Esophagus (tissue), 2 donors: ENCODE results near the gene CEP162. TPM values are rescaled to one million over a fixed set of nuclear protein-coding genes. Genes with fewer than 3 reads are reported as not detected.
"Not testable (repeated sequence)": the region's sequence is repeated elsewhere in the genome, so short reads cannot be mapped to it uniquely, and the experiment has no call there.

Experiments
- H3K27ac ChIP-seq, 2 donors: one replicate each; pipeline ENCODE4 v1.5.1; 2013; ENCODE audit warnings: low read depth in 2 of 2, mild to moderate bottlenecking in 2 of 2, inconsistent platforms in 1 of 2, low read length in 1 of 2, moderate library complexity in 1 of 2
- H3K27me3 ChIP-seq, 2 donors: one replicate each; pipeline ENCODE4 v1.6.1; 2013; ENCODE audit warnings: low read length in 2 of 2, control low read depth in 1 of 2, mild to moderate bottlenecking in 1 of 2; ENCODE audit not compliant: insufficient read depth in 2 of 2, control insufficient read depth in 1 of 2
- H3K36me3 ChIP-seq, 2 donors: one replicate each; pipeline ENCODE4 v1.6.1; 2013; ENCODE audit warnings: low read length in 1 of 2; ENCODE audit not compliant: control insufficient read depth in 2 of 2, insufficient read depth in 2 of 2
- H3K4me1 ChIP-seq, 2 donors: one replicate each; pipeline ENCODE4 v1.6.1; 2013; ENCODE audit warnings: low read length in 1 of 2; ENCODE audit not compliant: control insufficient read depth in 2 of 2, insufficient read depth in 2 of 2
- H3K4me3 ChIP-seq, 2 donors: one replicate each; pipeline ENCODE4 v1.5.1; 2013; ENCODE audit warnings: low read length in 2 of 2, mild to moderate bottlenecking in 2 of 2, low read depth in 1 of 2, moderate library complexity in 1 of 2
- H3K9me3 ChIP-seq, 2 donors: one replicate each; pipeline ENCODE4 v1.6.1; 2013; ENCODE audit warnings: mild to moderate bottlenecking in 2 of 2, low read depth in 1 of 2, low read length in 1 of 2, moderate library complexity in 1 of 2; ENCODE audit not compliant: control insufficient read depth in 2 of 2, insufficient read depth in 1 of 2
- WGBS, 2 donors: extraction: QIAGEN DNeasy Blood & Tissue Kit; methylation state at CpG; one replicate each; pipeline ENCODE4 v1.1.7; 2013; 5-methylcytosine and 5-hydroxymethylcytosine counted together
- polyA plus RNA-seq, 2 donors: library from polyadenylated mRNA; stranded (reverse); fragments of 200-250 nt; gene quantifications; one replicate each; pipeline ENCODE4 v1.2.3, GENCODE V29; 2013
- donor health status: healthy with polysubstance abuse.
- donor health status: Bipolar disorder and iron deficiency.

The CEP162 gene
- polyA plus RNA-seq, 2 donors = 2.2 to 5.0 TPM

- peaks cover 2 to 4% of the 10 kb centered on the region in 2 donors for H3K36me3 ChIP-seq
- no peak overlapping the region for H3K27ac ChIP-seq
- H3K4me1 ChIP-seq = no peaks in the 10 kb centered on the region
- H3K27me3 ChIP-seq = no peaks in the 10 kb centered on the region
- WGBS, 2 donors = 100% methylated on average over 1 of the region's 1 CpG
- no peak overlapping the region for H3K4me3 ChIP-seq
- H3K9me3 ChIP-seq = no peaks in the 10 kb centered on the region
These were observed 60.0 kb downstream of the CEP162 start for GRCh38 chr6:84167457-84167856.

- no peak overlapping the region for H3K27ac ChIP-seq
- no peak overlapping the region for H3K4me3 ChIP-seq
- H3K9me3 ChIP-seq = no peaks in the 10 kb centered on the region
- peaks cover 0 to 4% of the 10 kb centered on the region in 2 donors for H3K36me3 ChIP-seq
- no peaks in the 10 kb centered on the region for H3K27me3 ChIP-seq
- H3K4me1 ChIP-seq = no peaks in the 10 kb centered on the region
These were observed 61.0 kb downstream of the CEP162 start for GRCh38 chr6:84166395-84166794.

- H3K27me3 ChIP-seq, H3K36me3 ChIP-seq, H3K4me1 ChIP-seq, H3K4me3 ChIP-seq, H3K27ac ChIP-seq, H3K9me3 ChIP-seq: not testable (repeated sequence)
- 98 to 99% methylated on average over 3 of the region's 3 CpGs for WGBS, 2 donors
These were observed 63.1 kb downstream of the CEP162 start for GRCh38 chr6:84164328-84164727.

- no peak overlapping the region for H3K4me3 ChIP-seq
- H3K9me3 ChIP-seq = no peaks in the 10 kb centered on the region
- no peaks in the 10 kb centered on the region for H3K4me1 ChIP-seq
- no peak overlapping the region for H3K27ac ChIP-seq
- peaks cover 0 to 2% of the 10 kb centered on the region in 2 donors for H3K36me3 ChIP-seq
- WGBS, 2 donors = 52 to 58% methylated on average over 2 of the region's 2 CpGs
- no peaks in the 10 kb centered on the region for H3K27me3 ChIP-seq
These were observed 66.3 kb downstream of the CEP162 start for GRCh38 chr6:84161190-84161589.

GRCh38 chr6:84156306-84156705, 71.1 kb downstream of the CEP162 start:
- Histone ChIP-seq H3K27ac (no peak overlapping the region), H3K4me3 (no peak overlapping the region), H3K4me1 (no peaks in the 10 kb centered on the region), H3K27me3 (no peaks in the 10 kb centered on the region), H3K36me3 (peaks cover 0 to 2% of the 10 kb centered on the region in 2 donors), H3K9me3 (no peaks in the 10 kb centered on the region)
- 86 to 89% methylated on average over 4 of the region's 4 CpGs for WGBS, 2 donors

- Histone ChIP-seq H3K27ac (no peak overlapping the region), H3K36me3 (peaks cover 0 to 2% of the 10 kb centered on the region in 2 donors), H3K4me1 (no peaks in the 10 kb centered on the region), H3K4me3 (no peak overlapping the region), H3K27me3 (no peaks in the 10 kb centered on the region), H3K9me3 (no peaks in the 10 kb centered on the region)
- 77 to 92% methylated on average over 1 of the region's 1 CpG for WGBS, 2 donors
These were observed 75.8 kb downstream of the CEP162 start for GRCh38 chr6:84151669-84152068.

- H3K27ac ChIP-seq = no peak overlapping the region
- H3K27me3 ChIP-seq = no peaks in the 10 kb centered on the region
- peaks cover 0 to 2% of the 10 kb centered on the region in 2 donors for H3K36me3 ChIP-seq
- no peaks in the 10 kb centered on the region for H3K9me3 ChIP-seq
- WGBS, 2 donors = 89 to 94% methylated on average over 1 of the region's 1 CpG
- H3K4me1 ChIP-seq = no peaks in the 10 kb centered on the region
- H3K4me3 ChIP-seq = no peak overlapping the region
These were observed 76.7 kb downstream of the CEP162 start for GRCh38 chr6:84150705-84151104.

- H3K36me3 ChIP-seq = peaks cover 0 to 4% of the 10 kb centered on the region in 2 donors
- H3K27me3 ChIP-seq = no peaks in the 10 kb centered on the region
- H3K4me3 ChIP-seq = no peak overlapping the region
- WGBS, 2 donors = 55 to 61% methylated on average over 1 of the region's 1 CpG
- H3K27ac ChIP-seq = no peak overlapping the region
- H3K4me1 ChIP-seq = peaks cover 0 to 3% of the 10 kb centered on the region in 2 donors
- H3K9me3 ChIP-seq = no peaks in the 10 kb centered on the region
These were observed 85.9 kb downstream of the CEP162 start for GRCh38 chr6:84141521-84141920.

- Histone ChIP-seq H3K36me3 (peaks cover 0 to 4% of the 10 kb centered on the region in 2 donors), H3K9me3 (no peaks in the 10 kb centered on the region), H3K4me1 (peaks cover 0 to 3% of the 10 kb centered on the region in 2 donors), H3K4me3 (no peak overlapping the region), H3K27ac (no peak overlapping the region), H3K27me3 (no peaks in the 10 kb centered on the region)
These were observed 88.1 kb downstream of the CEP162 start for GRCh38 chr6:84139311-84139710.

GRCh38 chr6:84137989-84138575, 89.4 kb downstream of the CEP162 start:
- Histone ChIP-seq H3K27ac (no peak overlapping the region), H3K4me1 (peaks cover 0 to 3% of the 10 kb centered on the region in 2 donors), H3K4me3 (no peak overlapping the region), H3K27me3 (no peaks in the 10 kb centered on the region), H3K36me3 (peaks cover 0 to 4% of the 10 kb centered on the region in 2 donors), H3K9me3 (peaks cover 0 to 4% of the 10 kb centered on the region in 2 donors)
- 79 to 82% methylated on average over 2 of the region's 2 CpGs for WGBS, 2 donors
